AG08395 (cell line): ENCODE data around the gene TPCN2.

Experiments
- DNase-seq: peaks from one replicate; pipeline ENCODE4 v3.0.0; 2012; ENCODE audit warnings: mixed read lengths, low spot score

The TPCN2 gene

GRCh38 chr11:69113226-69113625, 64.5 kb downstream of the TPCN2 start:
- no peak for DNase-seq

GRCh38 chr11:69113646-69114340, 65.1 kb downstream of the TPCN2 start:
- DNase-seq, result no peak

- DNase-seq, result no peak
Observed at GRCh38 chr11:69114362-69114761, 65.6 kb downstream of the TPCN2 start.

GRCh38 chr11:69114811-69115523, 66.2 kb downstream of the TPCN2 start:
- DNase-seq, result no peak

- DNase-seq, result no peak
Observed at GRCh38 chr11:69115586-69116560, 67.1 kb downstream of the TPCN2 start.

GRCh38 chr11:69116671-69117070, 67.9 kb downstream of the TPCN2 start:
- DNase-seq, result no peak

GRCh38 chr11:69119190-69119589, 70.5 kb downstream of the TPCN2 start:
- no peak for DNase-seq

GRCh38 chr11:69120096-69120875, 71.6 kb downstream of the TPCN2 start:
- no peak for DNase-seq

GRCh38 chr11:69121021-69121420, 72.3 kb downstream of the TPCN2 start:
- DNase-seq, result no peak

- no peak for DNase-seq
Observed at GRCh38 chr11:69121621-69122325, 73.0 kb downstream of the TPCN2 start.

- DNase-seq, result no peak
Observed at GRCh38 chr11:69122326-69122629, 73.5 kb downstream of the TPCN2 start.

GRCh38 chr11:69122630-69123431, 74.1 kb downstream of the TPCN2 start:
- peak; percentile 88 for DNase-seq

- no peak for DNase-seq
Observed at GRCh38 chr11:69123593-69124545, 75.1 kb downstream of the TPCN2 start.

- DNase-seq, result no peak
Observed at GRCh38 chr11:69125861-69126260, 77.1 kb downstream of the TPCN2 start.

- DNase-seq, result no peak
Observed at GRCh38 chr11:69126286-69126685, 77.6 kb downstream of the TPCN2 start.

GRCh38 chr11:69127081-69127850, 78.5 kb downstream of the TPCN2 start:
- DNase-seq, result no peak

- no peak for DNase-seq
Observed at GRCh38 chr11:69127884-69128283, 79.2 kb downstream of the TPCN2 start.

GRCh38 chr11:69129053-69129452, 80.3 kb downstream of the TPCN2 start:
- DNase-seq, result no peak
